ENCODE results near the gene FXR2.
A peak's percentile ranks its signal among the peaks of the same experiment; 100 is the strongest.

DNA sequence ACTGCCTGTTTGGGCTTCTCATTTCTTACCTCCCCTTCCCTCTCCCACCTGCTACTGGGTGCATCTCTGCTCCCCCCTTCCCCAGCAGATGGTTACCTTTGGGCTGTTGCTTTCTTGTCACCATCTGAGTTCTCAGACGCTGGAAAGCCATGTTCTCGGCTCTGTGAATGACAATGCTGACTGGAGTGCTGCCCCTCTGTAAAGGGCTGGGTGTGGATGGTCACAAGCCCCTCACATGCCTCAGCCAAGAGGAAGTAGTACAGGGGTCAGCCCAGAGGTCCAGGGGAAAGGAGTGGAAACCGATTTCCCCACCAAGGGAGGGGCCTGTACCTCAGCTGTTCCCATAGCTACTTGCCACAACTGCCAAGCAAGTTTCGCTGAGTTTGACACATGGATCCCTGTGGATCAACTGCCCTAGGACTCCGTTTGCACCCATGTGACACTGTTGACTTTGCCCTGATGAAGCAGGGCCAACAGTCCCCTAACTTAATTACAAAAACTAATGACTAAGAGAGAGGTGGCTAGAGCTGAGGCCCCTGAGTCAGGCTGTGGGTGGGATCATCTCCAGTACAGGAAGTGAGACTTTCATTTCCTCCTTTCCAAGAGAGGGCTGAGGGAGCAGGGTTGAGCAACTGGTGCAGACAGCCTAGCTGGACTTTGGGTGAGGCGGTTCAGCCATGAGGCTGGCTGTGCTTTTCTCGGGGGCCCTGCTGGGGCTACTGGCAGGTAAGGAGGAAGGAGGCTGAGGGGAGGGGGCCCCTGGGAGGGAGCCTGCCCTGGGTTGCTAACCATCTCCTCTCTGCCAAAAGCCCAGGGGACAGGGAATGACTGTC is 35.5 kb downstream of the FXR2 start, which contains the start of gene CD68:
- TF ChIP-seq, protein P1, sequence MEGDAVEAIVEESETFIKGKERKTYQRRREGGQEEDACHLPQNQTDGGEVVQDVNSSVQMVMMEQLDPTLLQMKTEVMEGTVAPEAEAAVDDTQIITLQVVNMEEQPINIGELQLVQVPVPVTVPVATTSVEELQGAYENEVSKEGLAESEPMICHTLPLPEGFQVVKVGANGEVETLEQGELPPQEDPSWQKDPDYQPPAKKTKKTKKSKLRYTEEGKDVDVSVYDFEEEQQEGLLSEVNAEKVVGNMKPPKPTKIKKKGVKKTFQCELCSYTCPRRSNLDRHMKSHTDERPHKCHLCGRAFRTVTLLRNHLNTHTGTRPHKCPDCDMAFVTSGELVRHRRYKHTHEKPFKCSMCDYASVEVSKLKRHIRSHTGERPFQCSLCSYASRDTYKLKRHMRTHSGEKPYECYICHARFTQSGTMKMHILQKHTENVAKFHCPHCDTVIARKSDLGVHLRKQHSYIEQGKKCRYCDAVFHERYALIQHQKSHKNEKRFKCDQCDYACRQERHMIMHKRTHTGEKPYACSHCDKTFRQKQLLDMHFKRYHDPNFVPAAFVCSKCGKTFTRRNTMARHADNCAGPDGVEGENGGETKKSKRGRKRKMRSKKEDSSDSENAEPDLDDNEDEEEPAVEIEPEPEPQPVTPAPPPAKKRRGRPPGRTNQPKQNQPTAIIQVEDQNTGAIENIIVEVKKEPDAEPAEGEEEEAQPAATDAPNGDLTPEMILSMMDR (IDR thresholded peaks at IDR 0.05) = no peak
- peak in 2 of 4 donors; percentile 80 to 81 for TF ChIP-seq POLR2A (IDR thresholded peaks at IDR 0.05)

Data from esophagus squamous epithelium (tissue), 4 donors.